Stimulated activated effector memory CD8-positive, alpha-beta T cell treated with anti-CD3 and anti-CD28 coated beads, Interleukin-12 subunit alpha, Interleukin-12 subunit beta, amount 100 ng/mL, for 72 hours (primary cell): Measurements from ENCODE around the gene S100A8.
"Not testable (repeated sequence)": the region's sequence is repeated elsewhere in the genome, so short reads cannot be mapped to it uniquely, and the experiment has no call there.

Experiments used
- ATAC-seq: fragments of 150-1000 bp; cut with Tn5 transposase; 2 replicates; pipeline ENCODE4 v1.10.0; 2021
- DNase-seq, 2 donors: peaks; one replicate each; pipeline ENCODE4 v3.0.0; 2021 to 2022; ENCODE audit warnings: low spot score in 2 of 2
- H3K27ac Mint-ChIP-seq: one replicate; pipeline ENCODE4 v1.8.0; 2022; ENCODE audit warnings: mild to moderate bottlenecking, mixed read lengths
- H3K36me3 Mint-ChIP-seq: one replicate; pipeline ENCODE4 v1.8.0; 2022; ENCODE audit warnings: mild to moderate bottlenecking, mixed read lengths
- H3K4me1 Mint-ChIP-seq: one replicate; pipeline ENCODE4 v1.8.0; 2022; ENCODE audit warnings: mixed read lengths
- H3K4me3 Mint-ChIP-seq: one replicate; pipeline ENCODE4 v1.8.0; 2022; ENCODE audit warnings: mild to moderate bottlenecking, mixed read lengths
- H3K9me3 Mint-ChIP-seq: one replicate; pipeline ENCODE4 v1.8.0; 2022; ENCODE audit warnings: mixed read lengths

S100A8 gene

GRCh38 chr1:153422450-153423068, 31.7 kb upstream of the S100A8 start:
- H3K4me1 Mint-ChIP-seq: no peaks in the 10 kb centered on the region
- H3K9me3 Mint-ChIP-seq: no peaks in the 10 kb centered on the region
- no peak overlapping the region for H3K27ac Mint-ChIP-seq
- ATAC-seq: no peak
- DNase-seq: peak; percentile 49 to 76
- H3K4me3 Mint-ChIP-seq: no peak overlapping the region
- no peaks in the 10 kb centered on the region for H3K36me3 Mint-ChIP-seq

- H3K4me1 Mint-ChIP-seq: no peaks in the 10 kb centered on the region
- ATAC-seq: no peak
- no peak overlapping the region for H3K27ac Mint-ChIP-seq
- H3K9me3 Mint-ChIP-seq: no peaks in the 10 kb centered on the region
- no peak overlapping the region for H3K4me3 Mint-ChIP-seq
- DNase-seq: no peak
- no peaks in the 10 kb centered on the region for H3K36me3 Mint-ChIP-seq
Measured at GRCh38 chr1:153420306-153420705, 29.4 kb upstream of the S100A8 start.

GRCh38 chr1:153419436-153419793, 28.5 kb upstream of the S100A8 start:
- not testable (repeated sequence) for H3K27ac Mint-ChIP-seq, ATAC-seq, H3K9me3 Mint-ChIP-seq, H3K4me3 Mint-ChIP-seq, H3K4me1 Mint-ChIP-seq, DNase-seq, H3K36me3 Mint-ChIP-seq

- ATAC-seq, DNase-seq, H3K4me3 Mint-ChIP-seq, H3K4me1 Mint-ChIP-seq, H3K36me3 Mint-ChIP-seq, H3K9me3 Mint-ChIP-seq, H3K27ac Mint-ChIP-seq: not testable (repeated sequence)
Measured at GRCh38 chr1:153418758-153419435, 28.0 kb upstream of the S100A8 start.

- no peaks in the 10 kb centered on the region for H3K36me3 Mint-ChIP-seq
- no peak overlapping the region for H3K4me3 Mint-ChIP-seq
- no peaks in the 10 kb centered on the region for H3K9me3 Mint-ChIP-seq
- ATAC-seq (no peak), DNase-seq (no peak)
- H3K27ac Mint-ChIP-seq: no peak overlapping the region
- H3K4me1 Mint-ChIP-seq: no peaks in the 10 kb centered on the region
Measured at GRCh38 chr1:153417136-153417888, 26.4 kb upstream of the S100A8 start.

- no peak for ATAC-seq
Measured at GRCh38 chr1:153415850-153416570, 25.1 kb upstream of the S100A8 start, which contains the start of gene S100A7A. S100A7A (plus strand) TSS chr1:153416520; CDS start chr1:153418083, 1,563 bp downstream.

GRCh38 chr1:153413961-153414360, 23.1 kb upstream of the S100A8 start:
- not testable (repeated sequence) for DNase-seq, H3K27ac Mint-ChIP-seq, H3K36me3 Mint-ChIP-seq, ATAC-seq, H3K4me3 Mint-ChIP-seq, H3K9me3 Mint-ChIP-seq, H3K4me1 Mint-ChIP-seq

More at GRCh38 chr1:153415850-153416570, 25.1 kb upstream of the S100A8 start, which contains the start of gene S100A7A:
- Mint-ChIP-seq H3K4me3 (no peak within 1 kb of the TSS), H3K9me3 (no peaks in the 10 kb centered on the region), H3K4me1 (no peaks in the 10 kb centered on the region), H3K36me3 (no peaks in the 10 kb centered on the region), H3K27ac (no peak within 1 kb of the TSS)
- DNase-seq: no peak

GRCh38 chr1:153407274-153407673, 16.4 kb upstream of the S100A8 start:
- not testable (repeated sequence) for H3K4me3 Mint-ChIP-seq, H3K9me3 Mint-ChIP-seq, DNase-seq, H3K27ac Mint-ChIP-seq, H3K36me3 Mint-ChIP-seq, ATAC-seq, H3K4me1 Mint-ChIP-seq

- H3K9me3 Mint-ChIP-seq, H3K36me3 Mint-ChIP-seq, ATAC-seq, H3K4me3 Mint-ChIP-seq, H3K27ac Mint-ChIP-seq, H3K4me1 Mint-ChIP-seq: not testable (repeated sequence)
- peak in 1 of 2 donors; percentile 7 for DNase-seq
Measured at GRCh38 chr1:153405825-153406599, 15.1 kb upstream of the S100A8 start.

GRCh38 chr1:153404768-153405167, 13.9 kb upstream of the S100A8 start:
- no peaks in the 10 kb centered on the region for H3K36me3 Mint-ChIP-seq
- peaks cover 9% of the 10 kb centered on the region for H3K4me1 Mint-ChIP-seq
- H3K4me3 Mint-ChIP-seq: no peak overlapping the region
- no peak overlapping the region for H3K27ac Mint-ChIP-seq
- DNase-seq (peak; percentile 38 to 75), ATAC-seq (peak; percentile 61)
- no peaks in the 10 kb centered on the region for H3K9me3 Mint-ChIP-seq

- DNase-seq (peak in 1 of 2 donors; percentile 30), ATAC-seq (no peak)
- no peak overlapping the region for H3K4me3 Mint-ChIP-seq
- H3K36me3 Mint-ChIP-seq: no peaks in the 10 kb centered on the region
- no peaks in the 10 kb centered on the region for H3K9me3 Mint-ChIP-seq
- H3K4me1 Mint-ChIP-seq: peaks cover 9% of the 10 kb centered on the region
- H3K27ac Mint-ChIP-seq: no peak overlapping the region
Measured at GRCh38 chr1:153404086-153404635, 13.3 kb upstream of the S100A8 start.

- Mint-ChIP-seq H3K27ac (no peak overlapping the region), H3K4me1 (peaks cover 9% of the 10 kb centered on the region)
Measured at GRCh38 chr1:153403421-153404085, 12.7 kb upstream of the S100A8 start.

GRCh38 chr1:153402226-153402625, 11.4 kb upstream of the S100A8 start:
- H3K9me3 Mint-ChIP-seq: no peaks in the 10 kb centered on the region
- no peak for ATAC-seq
- peaks cover 9% of the 10 kb centered on the region for H3K4me1 Mint-ChIP-seq
- no peak overlapping the region for H3K27ac Mint-ChIP-seq
- H3K4me3 Mint-ChIP-seq: no peak overlapping the region
- H3K36me3 Mint-ChIP-seq: no peaks in the 10 kb centered on the region
- DNase-seq: peak in 1 of 2 donors; percentile 20

More at GRCh38 chr1:153403421-153404085, 12.7 kb upstream of the S100A8 start:
- Mint-ChIP-seq H3K9me3 (no peaks in the 10 kb centered on the region), H3K4me3 (no peak overlapping the region), H3K36me3 (no peaks in the 10 kb centered on the region)
- ATAC-seq (no peak), DNase-seq (peak in 1 of 2 donors; percentile 8)

- H3K4me1 Mint-ChIP-seq: peaks cover 2% of the 10 kb centered on the region
- H3K27ac Mint-ChIP-seq: no peak overlapping the region
- no peaks in the 10 kb centered on the region for H3K36me3 Mint-ChIP-seq
- no peak overlapping the region for H3K4me3 Mint-ChIP-seq
- ATAC-seq: no peak
- H3K9me3 Mint-ChIP-seq: no peaks in the 10 kb centered on the region
- peak in 1 of 2 donors; percentile 35 for DNase-seq
Measured at GRCh38 chr1:153401461-153401860, 10.6 kb upstream of the S100A8 start.
